Duodenal mucosa (tissue), 2 donors: ENCODE results near the gene TBX1.

Experiments
- H3K27ac ChIP-seq: one replicate; pipeline ENCODE4 v1.7.0; 2013; ENCODE audit warnings: low read depth, low read length
- H3K27me3 ChIP-seq, 2 donors: one replicate each; pipeline ENCODE4 v1.7.0; 2013; ENCODE audit warnings: low read length in 2 of 2, control low read depth in 1 of 2; ENCODE audit not compliant: insufficient read depth in 2 of 2, control insufficient read depth in 1 of 2
- H3K36me3 ChIP-seq, 2 donors: one replicate each; pipeline ENCODE4 v1.7.0; 2013; ENCODE audit warnings: low read length in 2 of 2, control low read depth in 1 of 2; ENCODE audit not compliant: insufficient read depth in 2 of 2, control insufficient read depth in 1 of 2
- H3K4me1 ChIP-seq, 2 donors: one replicate each; pipeline ENCODE4 v1.7.0; 2013; ENCODE audit warnings: low read length in 2 of 2, control low read depth in 1 of 2; ENCODE audit not compliant: insufficient read depth in 2 of 2, control insufficient read depth in 1 of 2
- H3K4me3 ChIP-seq, 2 donors: one replicate each; pipeline ENCODE4 v1.7.0; 2013; ENCODE audit warnings: low read length in 2 of 2, low read depth in 1 of 2
- H3K9ac ChIP-seq, 2 donors: one replicate each; pipeline ENCODE4 v1.7.0; 2013; ENCODE audit warnings: low read length in 2 of 2, low read depth in 1 of 2
- H3K9me3 ChIP-seq, 2 donors: one replicate each; pipeline ENCODE4 v1.7.0; 2013; ENCODE audit warnings: low read length in 2 of 2, control low read depth in 1 of 2; ENCODE audit not compliant: control insufficient read depth in 1 of 2

TBX1 gene

GRCh38 chr22:19760058-19760950 is at the start of gene TBX1:
TBX1 (plus strand) TSS chr22:19760778; CDS start chr22:19760844, 66 bp downstream.
- Histone ChIP-seq H3K36me3 (no peaks in the 10 kb centered on the region), H3K27ac (no peak within 1 kb of the TSS), H3K9me3 (no peaks in the 10 kb centered on the region), H3K4me1 (peaks cover 3 to 18% of the 10 kb centered on the region in 2 donors), H3K9ac (no peak within 1 kb of the TSS), H3K4me3 (no peak within 1 kb of the TSS), H3K27me3 (peaks cover 67 to 82% of the 10 kb centered on the region in 2 donors)

GRCh38 chr22:19713245-19713644 is 47.3 kb upstream of the TBX1 start:
- Histone ChIP-seq H3K27ac (no peak overlapping the region), H3K4me1 (peaks cover 4 to 8% of the 10 kb centered on the region in 2 donors), H3K27me3 (peaks cover 28 to 33% of the 10 kb centered on the region in 2 donors), H3K4me3 (no peak overlapping the region), H3K9ac (no peak overlapping the region), H3K9me3 (no peaks in the 10 kb centered on the region), H3K36me3 (no peaks in the 10 kb centered on the region)

- H3K36me3 ChIP-seq, result no peaks in the 10 kb centered on the region
- no peak overlapping the region for H3K4me3 ChIP-seq
- no peak overlapping the region for H3K27ac ChIP-seq
- H3K9ac ChIP-seq, result no peak overlapping the region
- H3K27me3 ChIP-seq, result peaks cover 28 to 33% of the 10 kb centered on the region in 2 donors
- H3K4me1 ChIP-seq, result peaks cover 4 to 8% of the 10 kb centered on the region in 2 donors
- no peaks in the 10 kb centered on the region for H3K9me3 ChIP-seq
Measured at GRCh38 chr22:19713650-19714311, 46.8 kb upstream of the TBX1 start.

GRCh38 chr22:19714312-19715187 is 46.0 kb upstream of the TBX1 start, which contains the start of gene SEPTIN5:
SEPTIN5 (plus strand) TSS chr22:19714503; CDS start chr22:19714589, 86 bp downstream.
- peaks cover 33 to 40% of the 10 kb centered on the region in 2 donors for H3K27me3 ChIP-seq
- H3K27ac ChIP-seq, result no peak within 1 kb of the TSS
- no peak within 1 kb of the TSS for H3K9ac ChIP-seq
- peak within 1 kb of the TSS; percentile 35 to 55 for H3K4me3 ChIP-seq
- H3K4me1 ChIP-seq, result peaks cover 4 to 8% of the 10 kb centered on the region in 2 donors
- no peaks in the 10 kb centered on the region for H3K36me3 ChIP-seq
- no peaks in the 10 kb centered on the region for H3K9me3 ChIP-seq

GRCh38 chr22:19715188-19715930 is 45.2 kb upstream of the TBX1 start:
- no peak overlapping the region for H3K9ac ChIP-seq
- no peak overlapping the region for H3K27ac ChIP-seq
- no peaks in the 10 kb centered on the region for H3K36me3 ChIP-seq
- H3K4me1 ChIP-seq, result peaks cover 4 to 8% of the 10 kb centered on the region in 2 donors
- peaks cover 41 to 48% of the 10 kb centered on the region in 2 donors for H3K27me3 ChIP-seq
- H3K9me3 ChIP-seq, result no peaks in the 10 kb centered on the region
- peak overlapping the region; percentile 35 to 55 for H3K4me3 ChIP-seq

GRCh38 chr22:19716041-19716828 is 44.3 kb upstream of the TBX1 start:
- Histone ChIP-seq H3K9me3 (no peaks in the 10 kb centered on the region), H3K27me3 (peaks cover 45 to 57% of the 10 kb centered on the region in 2 donors), H3K4me3 (no peak overlapping the region), H3K36me3 (no peaks in the 10 kb centered on the region), H3K27ac (no peak overlapping the region), H3K4me1 (peaks cover 4 to 8% of the 10 kb centered on the region in 2 donors), H3K9ac (no peak overlapping the region)

- Histone ChIP-seq H3K36me3 (no peaks in the 10 kb centered on the region), H3K9me3 (no peaks in the 10 kb centered on the region), H3K4me1 (peaks cover 4 to 8% of the 10 kb centered on the region in 2 donors), H3K27ac (no peak overlapping the region), H3K27me3 (peaks cover 51 to 57% of the 10 kb centered on the region in 2 donors), H3K4me3 (no peak overlapping the region), H3K9ac (no peak overlapping the region)
Measured at GRCh38 chr22:19716829-19717105, 43.8 kb upstream of the TBX1 start.

GRCh38 chr22:19717181-19717580 is 43.4 kb upstream of the TBX1 start:
- H3K27ac ChIP-seq, result no peak overlapping the region
- no peaks in the 10 kb centered on the region for H3K36me3 ChIP-seq
- no peak overlapping the region for H3K4me3 ChIP-seq
- H3K9ac ChIP-seq, result no peak overlapping the region
- peaks cover 4 to 8% of the 10 kb centered on the region in 2 donors for H3K4me1 ChIP-seq
- peaks cover 53 to 57% of the 10 kb centered on the region in 2 donors for H3K27me3 ChIP-seq
- no peaks in the 10 kb centered on the region for H3K9me3 ChIP-seq
